Pericardium fibroblast (primary cell): ENCODE results near the gene DENND2D. TPM values are rescaled to one million over a fixed set of nuclear protein-coding genes. Genes with fewer than 3 reads are reported as not detected.

Experiments
- total RNA-seq: library from RNA; depleted of rRNA; stranded (reverse); fragments of >200 nt; gene quantifications from 2 replicates; pipeline ENCODE4 v1.2.3, GENCODE V29; 2015

DENND2D gene
- total RNA-seq: 2.6 and 5.3 TPM in 2 replicates

GRCh38 chr1:111199881-111200801 is at the start of gene DENND2D:
Gene DENND2D (minus strand): TSS chr1:111200646. CDS start chr1:111200459, 187 bp downstream.

GRCh38 chr1:111227434-111227833 is 27.0 kb upstream of the DENND2D start, which contains the start of gene CHI3L2:
Gene CHI3L2 (plus strand): TSS chr1:111227713. CDS start chr1:111227730, 17 bp downstream.

GRCh38 chr1:111139956-111140679 is 60.3 kb downstream of the DENND2D start, which contains the start of the genes CEPT1 and DRAM2:
Gene CEPT1 (plus strand): TSS chr1:111140223. CDS start chr1:111147715, 7,492 bp downstream.
Gene DRAM2 (minus strand): TSS chr1:111140093. CDS start chr1:111131554, 8,539 bp downstream.

Other genes with a start within 250 kb of the DENND2D start
- 10.9 and 11.6 TPM in 2 replicates for gene LRIF1, start 236.7 kb downstream of the DENND2D start, total RNA-seq
- gene DRAM2, start 60.6 kb downstream of the DENND2D start, total RNA-seq: 31.5 and 44.1 TPM in 2 replicates
- 26.0 and 31.0 TPM in 2 replicates for gene CEPT1, start 60.4 kb downstream of the DENND2D start, total RNA-seq
- gene CHI3L2, start 27.1 kb upstream of the DENND2D start, total RNA-seq: 0.85 and 8.5 TPM in 2 replicates
- gene CHIA, start 90.2 kb upstream of the DENND2D start, total RNA-seq: not detected in 2 replicates
- gene OVGP1, start 227.1 kb upstream of the DENND2D start, total RNA-seq: 0.47 and 0.51 TPM in 2 replicates
- 15.8 and 24.3 TPM in 2 replicates for gene WDR77, start 248.6 kb upstream of the DENND2D start, total RNA-seq
- gene ATP5PB, start 248.8 kb upstream of the DENND2D start, total RNA-seq: 196 and 205 TPM in 2 replicates